Measurements from ENCODE around the gene MMP12. TPM values are rescaled to one million over a fixed set of nuclear protein-coding genes. Genes with fewer than 3 reads are reported as not detected.

Gene MMP12
- total and polyA plus RNA-seq, 4 donors, result not detected

DNA sequence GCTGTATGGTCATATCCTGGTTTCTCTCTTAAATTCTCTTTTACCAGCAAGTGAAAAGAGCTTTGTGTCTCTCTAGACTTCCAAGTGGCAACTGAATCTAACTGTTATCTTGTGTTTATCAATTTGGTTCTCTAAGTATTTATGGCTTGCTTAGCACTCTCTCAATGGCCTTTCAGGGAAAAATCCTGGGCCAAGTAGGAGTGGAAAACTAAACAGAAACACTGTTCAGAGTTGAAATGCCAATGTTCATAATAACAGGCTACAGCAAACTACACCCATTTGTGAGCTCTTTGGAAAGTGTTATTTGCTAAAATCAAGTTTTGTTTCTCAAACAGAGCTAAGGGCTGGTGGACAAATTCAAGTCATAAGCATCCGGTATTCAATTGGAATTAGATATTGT lies 10.1 kb downstream of the MMP12 start:
- Histone ChIP-seq H3K4me1 (ENCODE audit: control insufficient read depth in 4 of 4, insufficient read depth in 4 of 4, low read length in 3 of 4) (no peaks in the 10 kb centered on the region), H3K9ac (ENCODE audit: low read depth in 1 of 2, low read length in 2 of 2) (no peak overlapping the region), H3K36me3 (ENCODE audit: control insufficient read depth in 4 of 4, insufficient read depth in 3 of 4, low read depth in 1 of 4, low read length in 3 of 4) (no peaks in the 10 kb centered on the region), H3K27me3 (ENCODE audit: control insufficient read depth in 4 of 4, insufficient read depth in 4 of 4, low read length in 3 of 4) (no peaks in the 10 kb centered on the region), H3K27ac (ENCODE audit: low read depth in 1 of 2, low read length in 2 of 2) (no peak overlapping the region), H3K9me3 (ENCODE audit: control insufficient read depth in 4 of 4, low read length in 3 of 4) (no peaks in the 10 kb centered on the region), H3K4me3 (ENCODE audit: low read depth in 1 of 3, low read length in 3 of 3) (no peak overlapping the region)
- WGBS, result 89% methylated on average over 1 of the region's 1 CpG
- TF ChIP-seq HNF4A (conservative IDR thresholded peaks at IDR 0.05) (no peak), SP1 (IDR thresholded peaks at IDR 0.05) (no peak), RXRA (IDR thresholded peaks at IDR 0.05) (no peak), FOXA2 (IDR thresholded peaks at IDR 0.05) (no peak), HNF4G (IDR thresholded peaks at IDR 0.05) (no peak), FOXA1 (IDR thresholded peaks at IDR 0.05) (no peak), TAF1 (conservative IDR thresholded peaks at IDR 0.05) (no peak), EGR1 (IDR thresholded peaks at IDR 0.05; ENCODE audit: low read depth in 2 of 2) (no peak), GABPA (IDR thresholded peaks at IDR 0.05 in 1 of 2, conservative IDR thresholded peaks at IDR 0.05 in 1 of 2) (no peak), JUND (IDR thresholded peaks at IDR 0.05) (no peak)
- TF ChIP-seq, protein P1, sequence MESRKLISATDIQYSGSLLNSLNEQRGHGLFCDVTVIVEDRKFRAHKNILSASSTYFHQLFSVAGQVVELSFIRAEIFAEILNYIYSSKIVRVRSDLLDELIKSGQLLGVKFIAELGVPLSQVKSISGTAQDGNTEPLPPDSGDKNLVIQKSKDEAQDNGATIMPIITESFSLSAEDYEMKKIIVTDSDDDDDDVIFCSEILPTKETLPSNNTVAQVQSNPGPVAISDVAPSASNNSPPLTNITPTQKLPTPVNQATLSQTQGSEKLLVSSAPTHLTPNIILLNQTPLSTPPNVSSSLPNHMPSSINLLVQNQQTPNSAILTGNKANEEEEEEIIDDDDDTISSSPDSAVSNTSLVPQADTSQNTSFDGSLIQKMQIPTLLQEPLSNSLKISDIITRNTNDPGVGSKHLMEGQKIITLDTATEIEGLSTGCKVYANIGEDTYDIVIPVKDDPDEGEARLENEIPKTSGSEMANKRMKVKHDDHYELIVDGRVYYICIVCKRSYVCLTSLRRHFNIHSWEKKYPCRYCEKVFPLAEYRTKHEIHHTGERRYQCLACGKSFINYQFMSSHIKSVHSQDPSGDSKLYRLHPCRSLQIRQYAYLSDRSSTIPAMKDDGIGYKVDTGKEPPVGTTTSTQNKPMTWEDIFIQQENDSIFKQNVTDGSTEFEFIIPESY (IDR thresholded peaks at IDR 0.05), result no peak
- TF ChIP-seq, protein P2, sequence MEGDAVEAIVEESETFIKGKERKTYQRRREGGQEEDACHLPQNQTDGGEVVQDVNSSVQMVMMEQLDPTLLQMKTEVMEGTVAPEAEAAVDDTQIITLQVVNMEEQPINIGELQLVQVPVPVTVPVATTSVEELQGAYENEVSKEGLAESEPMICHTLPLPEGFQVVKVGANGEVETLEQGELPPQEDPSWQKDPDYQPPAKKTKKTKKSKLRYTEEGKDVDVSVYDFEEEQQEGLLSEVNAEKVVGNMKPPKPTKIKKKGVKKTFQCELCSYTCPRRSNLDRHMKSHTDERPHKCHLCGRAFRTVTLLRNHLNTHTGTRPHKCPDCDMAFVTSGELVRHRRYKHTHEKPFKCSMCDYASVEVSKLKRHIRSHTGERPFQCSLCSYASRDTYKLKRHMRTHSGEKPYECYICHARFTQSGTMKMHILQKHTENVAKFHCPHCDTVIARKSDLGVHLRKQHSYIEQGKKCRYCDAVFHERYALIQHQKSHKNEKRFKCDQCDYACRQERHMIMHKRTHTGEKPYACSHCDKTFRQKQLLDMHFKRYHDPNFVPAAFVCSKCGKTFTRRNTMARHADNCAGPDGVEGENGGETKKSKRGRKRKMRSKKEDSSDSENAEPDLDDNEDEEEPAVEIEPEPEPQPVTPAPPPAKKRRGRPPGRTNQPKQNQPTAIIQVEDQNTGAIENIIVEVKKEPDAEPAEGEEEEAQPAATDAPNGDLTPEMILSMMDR (IDR thresholded peaks at IDR 0.05; ENCODE audit: low read depth, low read length, missing input control), result no peak
- TF ChIP-seq, protein P3, sequence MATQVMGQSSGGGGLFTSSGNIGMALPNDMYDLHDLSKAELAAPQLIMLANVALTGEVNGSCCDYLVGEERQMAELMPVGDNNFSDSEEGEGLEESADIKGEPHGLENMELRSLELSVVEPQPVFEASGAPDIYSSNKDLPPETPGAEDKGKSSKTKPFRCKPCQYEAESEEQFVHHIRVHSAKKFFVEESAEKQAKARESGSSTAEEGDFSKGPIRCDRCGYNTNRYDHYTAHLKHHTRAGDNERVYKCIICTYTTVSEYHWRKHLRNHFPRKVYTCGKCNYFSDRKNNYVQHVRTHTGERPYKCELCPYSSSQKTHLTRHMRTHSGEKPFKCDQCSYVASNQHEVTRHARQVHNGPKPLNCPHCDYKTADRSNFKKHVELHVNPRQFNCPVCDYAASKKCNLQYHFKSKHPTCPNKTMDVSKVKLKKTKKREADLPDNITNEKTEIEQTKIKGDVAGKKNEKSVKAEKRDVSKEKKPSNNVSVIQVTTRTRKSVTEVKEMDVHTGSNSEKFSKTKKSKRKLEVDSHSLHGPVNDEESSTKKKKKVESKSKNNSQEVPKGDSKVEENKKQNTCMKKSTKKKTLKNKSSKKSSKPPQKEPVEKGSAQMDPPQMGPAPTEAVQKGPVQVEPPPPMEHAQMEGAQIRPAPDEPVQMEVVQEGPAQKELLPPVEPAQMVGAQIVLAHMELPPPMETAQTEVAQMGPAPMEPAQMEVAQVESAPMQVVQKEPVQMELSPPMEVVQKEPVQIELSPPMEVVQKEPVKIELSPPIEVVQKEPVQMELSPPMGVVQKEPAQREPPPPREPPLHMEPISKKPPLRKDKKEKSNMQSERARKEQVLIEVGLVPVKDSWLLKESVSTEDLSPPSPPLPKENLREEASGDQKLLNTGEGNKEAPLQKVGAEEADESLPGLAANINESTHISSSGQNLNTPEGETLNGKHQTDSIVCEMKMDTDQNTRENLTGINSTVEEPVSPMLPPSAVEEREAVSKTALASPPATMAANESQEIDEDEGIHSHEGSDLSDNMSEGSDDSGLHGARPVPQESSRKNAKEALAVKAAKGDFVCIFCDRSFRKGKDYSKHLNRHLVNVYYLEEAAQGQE (IDR thresholded peaks at IDR 0.05), result no peak
- TF ChIP-seq, protein P4, sequence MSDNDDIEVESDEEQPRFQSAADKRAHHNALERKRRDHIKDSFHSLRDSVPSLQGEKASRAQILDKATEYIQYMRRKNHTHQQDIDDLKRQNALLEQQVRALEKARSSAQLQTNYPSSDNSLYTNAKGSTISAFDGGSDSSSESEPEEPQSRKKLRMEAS (IDR thresholded peaks at IDR 0.05), result no peak
- DNase-seq (ENCODE audit: low spot score), result no peak

DNA sequence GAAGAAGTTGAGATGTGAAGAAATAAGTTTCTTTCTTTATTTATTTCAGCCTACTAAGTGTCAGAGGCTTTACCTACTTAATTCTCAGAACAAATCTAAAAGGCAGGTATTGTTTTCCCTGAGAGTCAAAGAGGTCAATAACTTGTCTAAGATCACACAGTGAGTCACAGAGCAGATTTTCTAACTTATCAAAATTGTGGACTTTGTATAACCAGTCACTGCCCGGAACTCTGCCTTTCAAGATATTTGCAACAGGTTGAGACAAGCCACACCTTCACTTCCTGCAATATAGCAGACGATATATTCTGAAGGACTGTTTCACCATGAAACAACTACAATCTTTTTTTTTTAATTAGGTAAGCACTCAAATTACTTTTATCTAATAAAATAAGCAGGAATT lies 20.8 kb downstream of the MMP12 start:
- 62% methylated on average over 2 of the region's 2 CpGs for WGBS
- no peak for DNase-seq (ENCODE audit: low spot score)
- Histone ChIP-seq H3K27ac (ENCODE audit: low read depth in 1 of 2, low read length in 2 of 2) (no peak overlapping the region), H3K9ac (ENCODE audit: low read depth in 1 of 2, low read length in 2 of 2) (no peak overlapping the region), H3K27me3 (ENCODE audit: control insufficient read depth in 4 of 4, insufficient read depth in 4 of 4, low read length in 3 of 4) (no peaks in the 10 kb centered on the region), H3K4me3 (ENCODE audit: low read depth in 1 of 3, low read length in 3 of 3) (no peak overlapping the region), H3K36me3 (ENCODE audit: control insufficient read depth in 4 of 4, insufficient read depth in 3 of 4, low read depth in 1 of 4, low read length in 3 of 4) (no peaks in the 10 kb centered on the region), H3K4me1 (ENCODE audit: control insufficient read depth in 4 of 4, insufficient read depth in 4 of 4, low read length in 3 of 4) (no peaks in the 10 kb centered on the region), H3K9me3 (ENCODE audit: control insufficient read depth in 4 of 4, low read length in 3 of 4) (no peaks in the 10 kb centered on the region)
- TF ChIP-seq YY1 (IDR thresholded peaks at IDR 0.05) (no peak), HNF4A (conservative IDR thresholded peaks at IDR 0.05) (no peak), HNF4G (IDR thresholded peaks at IDR 0.05) (no peak), EGR1 (IDR thresholded peaks at IDR 0.05; ENCODE audit: low read depth in 2 of 2) (no peak), SP1 (IDR thresholded peaks at IDR 0.05) (no peak), TAF1 (conservative IDR thresholded peaks at IDR 0.05) (no peak), GABPA (IDR thresholded peaks at IDR 0.05 in 1 of 2, conservative IDR thresholded peaks at IDR 0.05 in 1 of 2) (no peak), RXRA (IDR thresholded peaks at IDR 0.05) (no peak), RAD21 (IDR thresholded peaks at IDR 0.05) (no peak), JUND (IDR thresholded peaks at IDR 0.05) (no peak), FOXA1 (IDR thresholded peaks at IDR 0.05) (no peak), FOXA2 (IDR thresholded peaks at IDR 0.05) (no peak), NR2F2 (IDR thresholded peaks at IDR 0.05) (no peak)
- TF ChIP-seq, protein P5, sequence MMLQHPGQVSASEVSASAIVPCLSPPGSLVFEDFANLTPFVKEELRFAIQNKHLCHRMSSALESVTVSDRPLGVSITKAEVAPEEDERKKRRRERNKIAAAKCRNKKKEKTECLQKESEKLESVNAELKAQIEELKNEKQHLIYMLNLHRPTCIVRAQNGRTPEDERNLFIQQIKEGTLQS (IDR thresholded peaks at IDR 0.05), result no peak
- TF ChIP-seq, protein P4 (IDR thresholded peaks at IDR 0.05), result no peak
- TF ChIP-seq, protein P3 (IDR thresholded peaks at IDR 0.05), result no peak
